GM19372 (cell line): ENCODE results near the gene C10orf67.
"Not testable (repeated sequence)": the region's sequence is repeated elsewhere in the genome, so short reads cannot be mapped to it uniquely, and the experiment has no call there.

ENCODE experiments used
- ATAC-seq: cut with Tn5 transposase; IDR thresholded peaks from one replicate; pipeline ENCODE4 v1.9.1; 2021; ENCODE audit warnings: mild to moderate bottlenecking, low read depth, moderate library complexity; ENCODE audit not compliant: unreplicated experiment

C10orf67 gene

GRCh38 chr10:23281044-23281433 is 63.6 kb downstream of the C10orf67 start:
- no peak for ATAC-seq

GRCh38 chr10:23280419-23281043 is 64.1 kb downstream of the C10orf67 start:
- ATAC-seq, result no peak

GRCh38 chr10:23275355-23275754 is 69.2 kb downstream of the C10orf67 start:
- no peak for ATAC-seq

GRCh38 chr10:23274179-23274578 is 70.4 kb downstream of the C10orf67 start:
- ATAC-seq, result not testable (repeated sequence)

GRCh38 chr10:23270531-23270930 is 74.1 kb downstream of the C10orf67 start:
- ATAC-seq, result no peak

- ATAC-seq, result no peak
Observed at GRCh38 chr10:23263441-23264164, 81.0 kb downstream of the C10orf67 start.

- ATAC-seq, result no peak
Observed at GRCh38 chr10:23262928-23263327, 81.7 kb downstream of the C10orf67 start.

- ATAC-seq, result no peak
Observed at GRCh38 chr10:23258516-23258915, 86.1 kb downstream of the C10orf67 start.

GRCh38 chr10:23253780-23254179 is 90.8 kb downstream of the C10orf67 start:
- ATAC-seq, result no peak

GRCh38 chr10:23252859-23253258 is 91.7 kb downstream of the C10orf67 start:
- ATAC-seq, result not testable (repeated sequence)

- ATAC-seq, result not testable (repeated sequence)
Observed at GRCh38 chr10:23241779-23242178, 102.8 kb downstream of the C10orf67 start.

- ATAC-seq, result no peak
Observed at GRCh38 chr10:23238015-23238414, 106.6 kb downstream of the C10orf67 start.

GRCh38 chr10:23230582-23230981 is 114.0 kb downstream of the C10orf67 start:
- no peak for ATAC-seq

GRCh38 chr10:23217471-23217870 is 127.1 kb downstream of the C10orf67 start:
- ATAC-seq, result no peak

GRCh38 chr10:23205972-23206642 is 138.5 kb downstream of the C10orf67 start:
- no peak for ATAC-seq

- ATAC-seq, result no peak
Observed at GRCh38 chr10:23204773-23205172, 139.8 kb downstream of the C10orf67 start.

GRCh38 chr10:23203369-23204325 is 140.9 kb downstream of the C10orf67 start:
- ATAC-seq, result no peak

GRCh38 chr10:23202779-23203178 is 141.8 kb downstream of the C10orf67 start:
- no peak for ATAC-seq

- ATAC-seq, result no peak
Observed at GRCh38 chr10:23201837-23202236, 142.8 kb downstream of the C10orf67 start.

GRCh38 chr10:23200997-23201652 is 143.5 kb downstream of the C10orf67 start:
- ATAC-seq, result no peak
